Trophoblast cell (in vitro differentiated cells and primary cell): Measurements from ENCODE around the gene CHDH.

Experiments
- DNase-seq, 2 donors: peaks; one replicate each; pipeline ENCODE4 v3.0.0-alpha.2; 2016
- H2AFZ ChIP-seq: 2 replicates; pipeline ENCODE4 v1.6.1; 2013; ENCODE audit warnings: low read length, moderate library complexity, mild to moderate bottlenecking; ENCODE audit not compliant: insufficient read depth, poor library complexity
- H2AK5ac ChIP-seq: 2 replicates; pipeline ENCODE4 v1.6.1; 2013; ENCODE audit warnings: mild to moderate bottlenecking, low read length
- H2BK120ac ChIP-seq: 2 replicates; pipeline ENCODE4 v1.6.1; 2013; ENCODE audit warnings: low read length, mild to moderate bottlenecking, moderate library complexity; ENCODE audit not compliant: insufficient read depth, poor library complexity
- H2BK12ac ChIP-seq: 2 replicates; pipeline ENCODE4 v1.6.1; 2013; ENCODE audit warnings: mild to moderate bottlenecking, low read length, moderate library complexity
- H2BK5ac ChIP-seq: 2 replicates; pipeline ENCODE4 v1.6.1; 2013; ENCODE audit warnings: low read length, low read depth, moderate library complexity, mild to moderate bottlenecking; ENCODE audit not compliant: poor library complexity
- H3K14ac ChIP-seq: 2 replicates; pipeline ENCODE4 v1.6.1; 2013; ENCODE audit warnings: mild to moderate bottlenecking, low read length
- H3K18ac ChIP-seq: 2 replicates; pipeline ENCODE4 v1.6.1; 2013; ENCODE audit warnings: mild to moderate bottlenecking, low read length
- H3K23ac ChIP-seq: 2 replicates; pipeline ENCODE4 v1.6.1; 2013; ENCODE audit warnings: low read length
- H3K27ac ChIP-seq: 2 replicates; pipeline ENCODE4 v1.5.1; 2013; ENCODE audit warnings: low read depth, mild to moderate bottlenecking, inconsistent platforms, low read length, moderate library complexity
- H3K27me3 ChIP-seq: 2 replicates; pipeline ENCODE4 v1.6.1; 2013; ENCODE audit warnings: inconsistent platforms, mild to moderate bottlenecking, low read length, moderate library complexity; ENCODE audit not compliant: insufficient read depth
- H3K36me3 ChIP-seq, 2 experiments: 1 replicate in 1 of 2; 2 replicates in 1 of 2; pipeline ENCODE4 v1.6.1; 2013; ENCODE audit warnings: low read length in 2 of 2, mild to moderate bottlenecking in 2 of 2, moderate library complexity in 1 of 2; ENCODE audit not compliant: insufficient read depth in 2 of 2, control insufficient read depth in 1 of 2
- H3K4ac ChIP-seq: 2 replicates; pipeline ENCODE4 v1.6.1; 2013; ENCODE audit warnings: low read depth, mild to moderate bottlenecking, low read length, moderate library complexity
- H3K4me1 ChIP-seq, 2 experiments: 1 replicate in 1 of 2; 2 replicates in 1 of 2; pipeline ENCODE4 v1.6.1; 2013; ENCODE audit warnings: low read length in 2 of 2, mild to moderate bottlenecking in 2 of 2, moderate library complexity in 1 of 2; ENCODE audit not compliant: insufficient read depth in 2 of 2, control insufficient read depth in 1 of 2
- H3K4me2 ChIP-seq: 2 replicates; pipeline ENCODE4 v1.6.1; 2013; ENCODE audit warnings: inconsistent platforms, mild to moderate bottlenecking, low read length, moderate library complexity
- H3K4me3 ChIP-seq: 2 replicates; pipeline ENCODE4 v1.5.1; 2013; ENCODE audit warnings: mild to moderate bottlenecking, low read depth, low read length, inconsistent platforms
- H3K79me1 ChIP-seq: one replicate; pipeline ENCODE4 v1.6.1; 2013; ENCODE audit warnings: low read length
- H3K79me2 ChIP-seq: 2 replicates; pipeline ENCODE4 v1.6.1; 2013; ENCODE audit warnings: low read length, mild to moderate bottlenecking; ENCODE audit not compliant: control insufficient read depth, insufficient read depth, poor library complexity
- H3K9ac ChIP-seq: 2 replicates; pipeline ENCODE4 v1.6.1; 2013; ENCODE audit warnings: mild to moderate bottlenecking, low read length
- H3K9me3 ChIP-seq: 2 replicates; pipeline ENCODE4 v1.6.1; 2013; ENCODE audit warnings: low read depth, mild to moderate bottlenecking, control low read depth, inconsistent platforms, low read length; ENCODE audit not compliant: insufficient read depth
- H4K12ac ChIP-seq: 2 replicates; pipeline ENCODE4 v1.6.1; 2013; ENCODE audit warnings: low read depth, mild to moderate bottlenecking, low read length, moderate library complexity
- H4K8ac ChIP-seq: 2 replicates; pipeline ENCODE4 v1.6.1; 2013; ENCODE audit warnings: low read depth, mild to moderate bottlenecking, low read length, moderate library complexity
- H4K91ac ChIP-seq: one replicate; pipeline ENCODE4 v1.6.1; 2013; ENCODE audit warnings: low read depth, mild to moderate bottlenecking, low read length, moderate library complexity
- WGBS: extraction: QIAGEN DNeasy Blood & Tissue Kit; methylation state at CpG from one replicate; pipeline ENCODE4 v1.1.7; 2013; ENCODE audit warnings: missing lambda C conversion rate; ENCODE audit not compliant: insufficient read length, insufficient coverage; ENCODE audit errors: extremely low coverage; 5-methylcytosine and 5-hydroxymethylcytosine counted together

Gene CHDH

GRCh38 chr3:53776494-53777101 lies 69.6 kb downstream of the CHDH start:
- DNase-seq, result peak; percentile 43 to 49
- no peak overlapping the region for H3K27ac ChIP-seq
- H4K8ac ChIP-seq, result no peak overlapping the region
- no peaks in the 10 kb centered on the region for H3K79me1 ChIP-seq
- H2AFZ ChIP-seq, result no peak overlapping the region
- H3K9me3 ChIP-seq, result peaks cover 3% of the 10 kb centered on the region
- H3K79me2 ChIP-seq, result no peaks in the 10 kb centered on the region
- no CpG with 5 or more reads among the region's 9 CpGs for WGBS
- H3K14ac ChIP-seq, result no peak overlapping the region
- no peaks in the 10 kb centered on the region for H3K36me3 ChIP-seq
- no peak overlapping the region for H3K23ac ChIP-seq
- H2BK12ac ChIP-seq, result no peak overlapping the region
- peaks cover 2 to 5% of the 10 kb centered on the region in 2 experiments for H3K4me1 ChIP-seq
- no peak overlapping the region for H2BK5ac ChIP-seq
- no peak overlapping the region for H2BK120ac ChIP-seq
- no peak overlapping the region for H3K4me3 ChIP-seq
- H4K91ac ChIP-seq, result no peak overlapping the region
- no peak overlapping the region for H3K4ac ChIP-seq
- no peaks in the 10 kb centered on the region for H3K27me3 ChIP-seq
- H2AK5ac ChIP-seq, result no peak overlapping the region
- no peak overlapping the region for H3K4me2 ChIP-seq
- H4K12ac ChIP-seq, result no peak overlapping the region
- no peak overlapping the region for H3K18ac ChIP-seq
- H3K9ac ChIP-seq, result no peak overlapping the region

GRCh38 chr3:53775834-53776251 lies 70.4 kb downstream of the CHDH start:
- Histone ChIP-seq H3K27ac (no peak overlapping the region), H3K9ac (no peak overlapping the region), H3K23ac (no peak overlapping the region), H3K4me1 (peaks cover 2 to 5% of the 10 kb centered on the region in 2 experiments), H3K4ac (no peak overlapping the region), H3K27me3 (no peaks in the 10 kb centered on the region), H2BK12ac (no peak overlapping the region), H3K36me3 (no peaks in the 10 kb centered on the region), H3K79me2 (no peaks in the 10 kb centered on the region), H4K12ac (no peak overlapping the region), H3K18ac (no peak overlapping the region), H2BK5ac (no peak overlapping the region), H4K91ac (no peak overlapping the region), H2AK5ac (no peak overlapping the region), H3K4me2 (no peak overlapping the region), H3K9me3 (peaks cover 3% of the 10 kb centered on the region), H3K4me3 (no peak overlapping the region), H3K79me1 (no peaks in the 10 kb centered on the region), H4K8ac (no peak overlapping the region), H3K14ac (no peak overlapping the region), H2BK120ac (no peak overlapping the region), H2AFZ (no peak overlapping the region)
- WGBS, result no CpG with 5 or more reads among the region's 5 CpGs
- peak; percentile 74 to 76 for DNase-seq

- no peak overlapping the region for H3K14ac ChIP-seq
- no peak overlapping the region for H2AFZ ChIP-seq
- H3K79me1 ChIP-seq, result no peaks in the 10 kb centered on the region
- no peak overlapping the region for H2AK5ac ChIP-seq
- H3K4me2 ChIP-seq, result no peak overlapping the region
- no peak overlapping the region for H3K4ac ChIP-seq
- peaks cover 2 to 5% of the 10 kb centered on the region in 2 experiments for H3K4me1 ChIP-seq
- no peak overlapping the region for H4K91ac ChIP-seq
- H4K12ac ChIP-seq, result no peak overlapping the region
- H3K27ac ChIP-seq, result no peak overlapping the region
- H4K8ac ChIP-seq, result no peak overlapping the region
- no peak overlapping the region for H2BK5ac ChIP-seq
- H2BK12ac ChIP-seq, result no peak overlapping the region
- H3K9ac ChIP-seq, result no peak overlapping the region
- H3K36me3 ChIP-seq, result no peaks in the 10 kb centered on the region
- H3K79me2 ChIP-seq, result no peaks in the 10 kb centered on the region
- DNase-seq, result no peak
- H3K4me3 ChIP-seq, result no peak overlapping the region
- no peak overlapping the region for H3K18ac ChIP-seq
- H3K27me3 ChIP-seq, result no peaks in the 10 kb centered on the region
- peaks cover 3% of the 10 kb centered on the region for H3K9me3 ChIP-seq
- H3K23ac ChIP-seq, result no peak overlapping the region
- WGBS, result no CpG with 5 or more reads among the region's 5 CpGs
- no peak overlapping the region for H2BK120ac ChIP-seq
Measured at GRCh38 chr3:53775018-53775417, 71.2 kb downstream of the CHDH start.

GRCh38 chr3:53774414-53774813 lies 71.8 kb downstream of the CHDH start:
- Histone ChIP-seq H3K79me2 (no peaks in the 10 kb centered on the region), H3K79me1 (no peaks in the 10 kb centered on the region), H2BK120ac (no peak overlapping the region), H3K9me3 (peaks cover 3% of the 10 kb centered on the region), H4K8ac (no peak overlapping the region), H2AFZ (no peak overlapping the region), H2BK5ac (no peak overlapping the region), H3K27me3 (no peaks in the 10 kb centered on the region), H3K4me2 (no peak overlapping the region), H3K18ac (no peak overlapping the region), H3K23ac (no peak overlapping the region), H2AK5ac (no peak overlapping the region), H3K4me1 (peaks cover 2 to 5% of the 10 kb centered on the region in 2 experiments), H4K91ac (no peak overlapping the region), H3K4ac (no peak overlapping the region), H3K9ac (no peak overlapping the region), H3K14ac (no peak overlapping the region), H4K12ac (no peak overlapping the region), H3K27ac (no peak overlapping the region), H3K36me3 (no peaks in the 10 kb centered on the region), H2BK12ac (no peak overlapping the region), H3K4me3 (no peak overlapping the region)
- WGBS, result no CpG with 5 or more reads among the region's 8 CpGs
- peak; percentile 9 to 67 for DNase-seq
